CD4-positive, alpha-beta T cell treated with Interleukin-15 for 1 hour (primary cell): ENCODE data around the gene FBXO10.
"Not testable (repeated sequence)": the region's sequence is repeated elsewhere in the genome, so short reads cannot be mapped to it uniquely, and the experiment has no call there.

ENCODE experiments used
- DNase-seq: peaks from one replicate; pipeline ENCODE4 v3.0.0-alpha.2; 2020

The FBXO10 gene

DNA sequence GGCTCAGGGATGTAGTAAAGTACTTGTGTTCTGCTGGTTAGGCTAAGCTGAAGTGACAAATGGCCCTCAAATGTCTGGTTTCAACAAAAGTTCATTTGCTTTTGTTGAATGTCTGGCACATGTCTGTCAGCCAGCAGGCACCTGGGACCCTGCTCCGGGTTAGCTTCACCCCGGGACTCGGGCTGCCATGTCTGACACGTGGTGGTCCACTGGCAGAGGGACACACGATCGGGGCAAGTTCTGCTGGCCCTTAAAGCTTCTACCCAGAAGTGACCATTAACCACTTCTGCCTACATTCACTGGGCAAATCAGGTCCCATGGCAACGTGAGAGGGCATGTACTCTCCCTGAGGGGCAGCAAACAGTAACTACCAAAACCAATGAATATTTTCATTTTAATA lies 66.6 kb downstream of the FBXO10 start:
- no peak for DNase-seq

DNA sequence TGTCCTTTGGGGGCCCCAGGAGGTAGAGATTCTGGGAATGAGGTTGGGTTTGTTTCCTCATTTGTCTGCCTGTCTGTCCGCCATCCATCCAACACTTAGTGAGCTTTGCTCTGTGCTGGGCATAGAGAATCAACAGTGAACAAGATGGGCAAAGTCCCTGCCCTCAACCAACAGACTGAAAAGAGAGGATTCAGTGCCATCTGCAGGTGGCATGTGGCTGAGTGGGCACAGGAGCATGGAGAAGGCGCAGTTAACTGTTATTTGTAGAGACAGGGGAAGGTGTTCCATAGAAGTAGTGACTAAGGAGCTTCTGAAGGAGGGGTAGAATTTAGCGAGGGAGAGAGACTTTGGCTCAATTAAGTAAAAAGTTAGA lies 67.4 kb downstream of the FBXO10 start:
- DNase-seq: no peak

DNA sequence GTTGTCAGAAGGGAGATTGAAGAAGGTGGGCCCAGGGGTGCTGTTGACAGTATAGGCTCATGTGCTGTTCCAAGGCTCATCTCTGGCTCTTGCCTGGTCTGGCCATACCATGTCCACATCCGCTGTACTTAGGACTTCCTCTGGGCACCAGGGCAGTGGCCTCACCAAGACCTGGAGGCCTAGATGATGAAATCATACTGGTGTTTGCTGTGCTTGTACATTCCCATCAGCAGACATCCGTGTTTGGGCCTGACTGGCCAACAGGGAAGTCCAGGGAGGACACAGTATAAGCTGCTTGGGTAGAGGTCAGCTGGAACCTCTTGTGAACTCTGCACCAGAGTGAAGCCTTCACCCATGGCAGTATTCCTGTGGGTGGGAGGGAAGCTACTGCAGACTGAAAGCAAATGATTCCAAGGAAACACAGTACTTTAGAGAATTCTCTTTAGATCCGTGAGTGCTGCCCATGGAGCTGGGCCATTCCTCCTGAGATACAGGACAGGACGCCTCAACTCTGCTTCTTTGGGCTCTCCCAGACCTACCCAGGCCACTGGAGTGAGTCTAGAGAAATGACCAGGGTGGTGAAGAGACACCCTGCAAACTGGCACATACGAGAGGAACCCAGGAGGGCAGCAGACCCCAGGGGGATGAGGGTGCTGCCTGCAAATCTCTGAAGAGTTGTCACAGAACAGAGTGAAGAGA lies 67.9 kb downstream of the FBXO10 start:
- no peak for DNase-seq

GRCh38 chr9:37507566-37508134 lies 68.5 kb downstream of the FBXO10 start:
- DNase-seq: no peak

- DNase-seq: no peak
Observed at GRCh38 chr9:37504605-37505004, 71.6 kb downstream of the FBXO10 start.

GRCh38 chr9:37503736-37504135 lies 72.4 kb downstream of the FBXO10 start:
- peak; percentile 71 for DNase-seq

DNA sequence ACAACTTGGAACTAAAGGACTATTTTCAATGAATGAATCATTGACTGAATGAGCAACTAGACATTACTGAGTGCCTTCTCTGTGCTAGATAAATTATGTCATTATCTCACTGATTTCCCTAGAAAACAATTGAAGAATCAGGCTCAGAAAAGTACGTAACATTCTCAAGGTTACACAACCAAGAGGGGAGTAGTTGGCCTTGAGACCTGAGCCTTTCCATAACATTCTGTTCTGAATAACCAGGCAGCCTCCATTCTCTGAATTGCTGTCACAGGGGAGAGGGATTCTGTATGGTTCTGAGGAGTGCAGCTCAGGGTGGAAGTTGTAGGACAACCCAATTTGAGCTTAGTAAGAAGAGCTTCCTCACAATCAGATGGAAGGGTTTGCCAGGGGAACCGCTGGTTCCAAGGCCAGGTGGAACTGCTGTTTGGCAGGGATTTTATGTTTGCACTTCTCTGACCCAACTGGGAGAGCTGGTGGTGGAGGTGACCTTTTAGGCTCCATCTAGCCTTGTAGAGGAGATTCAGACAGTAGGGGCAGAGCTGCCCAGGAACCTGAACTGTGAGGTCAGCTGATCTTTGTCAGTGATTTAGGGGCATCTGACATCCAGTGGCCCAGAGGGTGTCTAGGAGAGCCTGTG lies 74.1 kb downstream of the FBXO10 start:
- DNase-seq: no peak

DNA sequence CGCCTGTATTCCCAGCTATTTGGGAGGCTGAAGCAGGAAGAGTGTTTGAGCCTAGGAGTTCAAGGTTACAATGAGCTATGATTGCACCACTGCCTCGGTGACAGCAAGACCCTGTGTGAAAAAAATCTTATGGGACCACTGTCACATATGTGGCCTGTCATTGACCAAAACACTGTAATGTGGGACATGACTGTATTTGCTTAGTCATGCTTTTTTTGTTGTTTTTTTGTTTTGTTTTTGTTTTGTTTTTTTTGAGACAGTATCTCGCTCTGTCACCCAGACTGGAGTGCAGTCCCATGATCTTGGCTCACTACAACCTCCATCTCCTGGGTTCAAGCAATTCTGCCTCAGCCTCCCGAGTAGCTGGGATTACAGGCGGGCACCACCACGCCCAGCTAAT lies 76.9 kb downstream of the FBXO10 start:
- no peak for DNase-seq

DNA sequence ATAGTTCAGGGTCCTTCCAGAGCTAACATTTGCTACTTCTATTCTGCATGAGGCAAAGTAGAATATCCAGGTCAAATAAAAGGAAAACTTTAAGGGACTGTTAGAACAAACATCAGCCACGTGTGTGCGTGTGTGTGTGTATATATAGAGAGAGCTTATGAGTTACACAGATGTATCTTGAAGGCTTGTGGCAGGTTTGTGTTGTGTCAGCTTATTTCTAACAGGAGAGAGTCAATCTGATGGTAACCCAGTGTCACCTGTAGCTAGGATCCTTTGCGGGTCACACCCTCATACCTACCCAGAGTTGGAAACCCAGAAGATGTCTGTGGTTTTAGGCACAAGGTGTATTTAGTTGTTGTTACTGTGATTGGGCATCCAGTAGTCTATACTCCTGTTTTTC lies 77.7 kb downstream of the FBXO10 start:
- no peak for DNase-seq

GRCh38 chr9:37497320-37497719 lies 78.9 kb downstream of the FBXO10 start:
- DNase-seq: no peak

- DNase-seq: no peak
Observed at GRCh38 chr9:37496020-37496419, 80.2 kb downstream of the FBXO10 start.

DNA sequence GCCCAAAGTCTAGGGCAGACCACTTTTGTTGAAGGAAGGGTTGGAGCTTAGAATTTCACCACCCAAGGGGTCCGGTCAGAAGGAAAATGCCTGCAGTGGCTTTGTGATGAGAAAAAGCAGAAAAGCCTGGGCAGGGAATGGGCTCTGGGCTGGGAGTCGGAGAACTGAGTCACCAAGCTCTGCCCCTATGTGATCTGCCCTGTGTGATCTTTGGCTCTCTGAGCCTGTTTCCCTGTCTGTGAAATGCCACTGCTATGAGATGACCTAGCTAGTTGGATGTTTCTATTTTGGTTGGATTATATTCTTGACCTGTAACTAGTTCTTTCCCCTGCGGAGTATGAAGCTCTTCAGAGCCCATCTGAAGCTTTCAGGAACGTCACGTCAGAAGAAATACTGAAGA lies 80.6 kb downstream of the FBXO10 start:
- no peak for DNase-seq

DNA sequence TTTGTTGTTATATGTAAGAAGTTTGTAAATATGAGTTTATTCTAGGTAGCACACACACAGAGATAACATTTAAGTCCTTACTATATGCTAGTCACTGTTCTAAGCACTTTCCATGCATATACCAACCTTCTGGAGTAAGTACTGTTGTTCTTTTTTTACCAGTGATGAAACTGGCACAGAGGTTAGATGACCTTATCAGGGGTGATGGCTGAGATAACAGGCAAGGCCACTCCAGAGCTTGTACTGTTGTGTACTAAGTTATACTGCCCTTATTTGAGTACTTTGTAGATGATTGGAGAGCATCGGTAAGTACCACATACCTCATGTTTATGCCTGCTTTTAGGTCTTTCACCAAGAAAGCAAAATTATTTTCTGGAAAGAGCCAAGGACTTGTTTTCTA lies 84.2 kb downstream of the FBXO10 start:
- no peak for DNase-seq

- DNase-seq: no peak
Observed at GRCh38 chr9:37486616-37487548, 89.3 kb downstream of the FBXO10 start.

DNA sequence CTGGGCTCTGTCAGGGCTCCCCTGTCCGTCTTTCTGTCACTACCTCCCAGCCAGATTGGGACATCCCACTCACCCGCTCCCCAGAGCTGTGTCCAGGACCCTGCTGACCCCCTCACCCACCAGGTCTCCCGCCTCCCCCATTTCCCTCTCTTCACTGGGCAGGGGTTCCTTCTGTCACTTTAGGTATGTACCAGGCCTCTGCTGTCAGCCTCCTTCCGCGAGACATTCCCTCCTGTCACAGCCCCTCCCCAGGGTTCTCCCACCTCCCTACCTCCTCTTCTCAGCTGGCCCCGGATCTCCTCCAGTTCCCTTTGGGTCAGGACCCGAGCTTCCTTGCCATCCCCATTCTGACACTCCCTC lies 89.9 kb downstream of the FBXO10 start:
- no peak for DNase-seq

DNA sequence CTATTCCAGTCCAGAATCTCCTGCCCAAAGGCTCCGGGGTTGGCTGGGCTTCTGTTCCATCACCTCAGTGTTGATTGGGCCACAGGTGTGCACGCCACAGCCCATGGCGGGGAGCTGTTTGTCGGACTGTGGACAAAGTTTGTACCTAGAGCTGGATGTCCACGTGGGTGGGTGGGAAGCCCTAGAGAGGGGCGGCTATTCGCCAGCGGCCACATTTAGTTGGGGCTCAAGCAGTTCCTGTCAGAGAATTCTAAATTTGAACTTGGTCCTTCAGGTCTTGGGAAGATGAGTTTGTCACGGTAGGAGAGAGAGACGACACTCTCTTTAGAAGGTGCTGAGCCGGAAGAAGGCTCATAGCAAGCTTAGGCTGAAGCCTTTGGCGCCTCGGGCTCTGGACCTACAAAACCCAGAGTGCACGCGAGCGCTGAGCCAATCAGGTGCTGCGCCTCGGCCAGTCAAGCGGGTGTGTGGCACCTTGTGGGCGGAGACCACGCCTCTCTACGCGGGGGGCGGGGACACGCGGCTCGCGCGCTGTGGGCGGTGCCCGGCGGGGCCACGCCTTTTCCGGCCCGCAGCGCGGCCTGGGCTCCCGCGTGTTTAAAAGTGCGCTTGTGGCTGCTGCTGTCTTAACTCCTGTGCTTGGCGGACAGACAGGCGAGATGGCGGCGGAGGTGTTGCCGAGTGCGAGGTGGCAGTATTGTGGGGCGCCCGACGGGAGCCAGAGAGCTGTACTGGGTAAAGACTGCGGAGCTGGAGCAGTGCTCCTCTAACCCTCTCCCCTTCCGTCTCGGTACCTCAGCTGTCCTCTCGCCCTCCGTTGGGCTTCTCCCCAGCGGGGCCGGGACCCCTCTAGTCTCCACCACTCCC lies 90.6 kb downstream of the FBXO10 start, which contains the start of gene POLR1E:
TSS of gene POLR1E (plus strand) at position 560 of the 867 bp plus-strand sequence. CDS start at position 660, 100 bp downstream.
- DNase-seq: peak; percentile 96

GRCh38 chr9:37480759-37481158 lies 95.4 kb downstream of the FBXO10 start:
- DNase-seq: no peak

- not testable (repeated sequence) for DNase-seq
Observed at GRCh38 chr9:37477987-37478619, 98.1 kb downstream of the FBXO10 start.

- not testable (repeated sequence) for DNase-seq
Observed at GRCh38 chr9:37477443-37477842, 98.7 kb downstream of the FBXO10 start.

- no peak for DNase-seq
Observed at GRCh38 chr9:37476930-37477329, 99.2 kb downstream of the FBXO10 start.

- no peak for DNase-seq
Observed at GRCh38 chr9:37474438-37474837, 101.7 kb downstream of the FBXO10 start.

DNA sequence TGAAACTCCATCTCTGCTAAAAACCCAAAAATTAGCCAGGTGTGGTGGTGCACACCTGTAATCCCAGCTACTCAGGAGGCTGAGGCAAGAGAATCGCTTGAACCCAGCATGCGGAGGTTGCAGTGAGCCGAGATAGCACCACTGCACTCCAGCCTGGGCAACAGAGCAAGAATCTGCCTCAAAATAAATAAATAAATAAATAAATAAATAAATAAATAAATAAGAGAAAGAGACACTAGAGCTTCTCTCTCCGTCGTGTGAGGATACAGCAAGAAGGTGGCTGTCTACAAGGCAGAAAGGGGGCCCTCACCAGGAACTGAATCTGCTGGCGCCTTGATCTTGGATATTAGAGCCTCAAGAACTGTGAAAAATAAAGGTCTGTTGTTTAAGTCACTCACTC lies 102.2 kb downstream of the FBXO10 start:
- not testable (repeated sequence) for DNase-seq
